GM06990 (cell line): ENCODE data around the gene CAPN15.

ENCODE experiments used
- DNase-seq: peaks from one replicate; pipeline ENCODE4 v3.0.0-alpha.2; 2011; ENCODE audit not compliant: insufficient read length; ENCODE audit errors: extremely low read depth
- H3K27me3 ChIP-seq: replicated peaks from 2 replicates; pipeline ENCODE4 v1.6.0; 2011; ENCODE audit warnings: low read length; ENCODE audit not compliant: control insufficient read depth, insufficient read depth
- H3K36me3 ChIP-seq: 2 replicates; pipeline ENCODE4 v1.5.1; 2011; ENCODE audit warnings: low read length; ENCODE audit not compliant: control insufficient read depth, insufficient read depth
- H3K4me3 ChIP-seq: replicated peaks from 2 replicates; pipeline ENCODE4 v1.5.1; 2011; ENCODE audit warnings: low read depth, mild to moderate bottlenecking, control low read depth, low read length
- TF ChIP-seq, protein P1 (sequence below): IDR thresholded peaks from 2 replicates; pipeline ENCODE4 v1.5.1; 2011; ENCODE audit warnings: low read length, control low read depth, mild to moderate bottlenecking, inconsistent platforms; ENCODE audit not compliant: insufficient read depth, poor library complexity, severe bottlenecking

The CAPN15 gene

DNA sequence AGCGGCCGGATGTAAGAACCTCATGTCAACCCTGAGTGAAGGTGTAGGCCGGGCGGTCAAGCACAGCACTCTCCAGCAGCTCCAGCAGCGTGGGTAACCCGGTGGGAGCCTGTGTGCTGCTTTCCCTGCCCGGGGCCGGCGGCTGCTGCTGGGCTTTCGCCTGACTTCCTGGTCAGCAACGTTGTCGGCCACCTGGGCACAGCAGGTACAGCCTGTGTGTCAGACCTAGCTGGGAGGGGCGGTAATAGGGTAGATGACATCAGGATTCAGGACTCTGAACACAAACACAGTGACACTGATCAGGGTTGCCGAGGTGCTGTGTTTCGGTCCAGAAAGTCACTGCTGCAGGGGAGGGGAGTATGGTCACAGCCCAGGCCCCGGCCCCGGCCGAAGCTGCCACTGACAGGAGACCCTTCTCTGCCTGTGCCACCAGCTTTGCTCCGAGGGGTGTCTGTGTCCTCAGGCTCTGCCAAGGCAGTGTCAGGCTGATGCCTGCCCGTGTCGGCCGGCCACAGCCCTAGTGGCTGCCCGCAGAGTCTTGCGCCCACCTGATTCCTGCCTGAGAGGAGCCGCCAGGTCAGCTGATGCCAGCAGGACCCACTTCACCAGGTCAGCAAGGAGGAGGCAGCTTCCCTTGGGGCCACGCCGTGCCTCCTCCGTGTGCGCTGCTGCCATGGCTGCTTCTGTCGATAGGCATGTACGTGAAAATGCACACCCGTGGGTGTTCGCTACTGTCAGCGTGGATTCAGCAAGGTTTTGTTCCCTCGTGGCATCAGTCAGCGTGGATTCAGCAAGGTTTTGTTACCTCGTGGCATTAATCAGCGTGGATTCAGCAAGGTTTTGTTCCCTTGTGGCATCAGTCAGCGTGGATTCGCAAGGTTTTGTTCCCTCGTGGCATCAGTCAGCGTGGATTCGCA lies 71.6 kb downstream of the CAPN15 start:
- Histone ChIP-seq H3K27me3 (no peaks in the 10 kb centered on the region), H3K4me3 (no peak overlapping the region), H3K36me3 (peaks cover 1% of the 10 kb centered on the region)
- DNase-seq: no peak
- TF ChIP-seq, protein P1, sequence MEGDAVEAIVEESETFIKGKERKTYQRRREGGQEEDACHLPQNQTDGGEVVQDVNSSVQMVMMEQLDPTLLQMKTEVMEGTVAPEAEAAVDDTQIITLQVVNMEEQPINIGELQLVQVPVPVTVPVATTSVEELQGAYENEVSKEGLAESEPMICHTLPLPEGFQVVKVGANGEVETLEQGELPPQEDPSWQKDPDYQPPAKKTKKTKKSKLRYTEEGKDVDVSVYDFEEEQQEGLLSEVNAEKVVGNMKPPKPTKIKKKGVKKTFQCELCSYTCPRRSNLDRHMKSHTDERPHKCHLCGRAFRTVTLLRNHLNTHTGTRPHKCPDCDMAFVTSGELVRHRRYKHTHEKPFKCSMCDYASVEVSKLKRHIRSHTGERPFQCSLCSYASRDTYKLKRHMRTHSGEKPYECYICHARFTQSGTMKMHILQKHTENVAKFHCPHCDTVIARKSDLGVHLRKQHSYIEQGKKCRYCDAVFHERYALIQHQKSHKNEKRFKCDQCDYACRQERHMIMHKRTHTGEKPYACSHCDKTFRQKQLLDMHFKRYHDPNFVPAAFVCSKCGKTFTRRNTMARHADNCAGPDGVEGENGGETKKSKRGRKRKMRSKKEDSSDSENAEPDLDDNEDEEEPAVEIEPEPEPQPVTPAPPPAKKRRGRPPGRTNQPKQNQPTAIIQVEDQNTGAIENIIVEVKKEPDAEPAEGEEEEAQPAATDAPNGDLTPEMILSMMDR: no peak

DNA sequence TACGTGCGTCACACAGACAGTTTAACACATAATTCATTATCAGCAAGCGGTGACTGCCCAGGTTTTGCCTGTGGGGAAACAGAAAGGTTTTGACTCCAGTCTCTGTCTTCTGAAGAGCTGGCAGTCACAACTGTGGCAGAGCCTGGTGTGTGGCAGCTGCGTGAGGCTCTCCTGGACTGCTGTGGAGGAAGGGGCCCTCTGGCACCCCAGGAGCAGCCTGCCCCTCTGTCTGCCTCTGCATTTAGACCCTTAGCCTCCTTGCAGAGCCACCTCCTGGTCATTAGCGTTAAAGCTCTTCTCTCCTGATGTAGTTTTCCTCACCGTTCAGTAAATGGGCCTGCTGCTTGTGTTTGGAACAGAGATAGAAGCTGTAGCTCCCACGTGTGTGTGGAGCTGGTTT lies 73.3 kb downstream of the CAPN15 start:
- Histone ChIP-seq H3K27me3 (no peaks in the 10 kb centered on the region), H3K4me3 (no peak overlapping the region), H3K36me3 (peaks cover 1% of the 10 kb centered on the region)
- TF ChIP-seq, protein P1: peak; percentile 21
- no peak for DNase-seq

DNA sequence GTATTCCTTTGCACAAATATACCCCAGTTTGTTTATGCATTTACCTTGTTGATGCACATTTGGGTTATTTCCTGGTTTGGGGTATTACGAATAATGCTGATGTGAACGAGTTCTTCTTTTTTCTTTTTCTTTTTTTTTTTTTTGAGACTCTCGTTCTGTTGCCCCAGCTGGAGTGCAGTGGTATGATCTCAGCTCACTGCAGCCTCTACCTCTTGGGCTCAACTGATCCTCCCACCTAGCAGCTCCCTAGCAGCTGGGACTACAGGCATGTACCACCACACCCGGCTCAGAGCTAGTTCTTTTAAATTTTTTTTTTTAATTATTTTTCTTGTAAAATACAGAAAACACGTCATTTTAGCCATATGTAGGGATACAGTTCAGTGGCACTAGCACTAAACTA lies 76.4 kb downstream of the CAPN15 start:
- TF ChIP-seq, protein P1: no peak
- peaks cover under 1% of the 10 kb centered on the region; the same call in 1 of the 2 replicates for H3K36me3 ChIP-seq
- no peak overlapping the region for H3K4me3 ChIP-seq
- no peaks in the 10 kb centered on the region for H3K27me3 ChIP-seq
- DNase-seq: no peak
